ENCODE measurements around the gene XPNPEP3.

- no peak for TF ChIP-seq CTCF (IDR thresholded peaks at IDR 0.05; ENCODE audit: poor library complexity)
- TF ChIP-seq EZH2 (IDR thresholded peaks at IDR 0.05; ENCODE audit: borderline replicate concordance), result no peak
- no peak for TF ChIP-seq EZH2phosphoT487 (IDR thresholded peaks at IDR 0.05; ENCODE audit: low read depth, severe bottlenecking, unreplicated experiment)
These were observed 43.0 kb upstream of the XPNPEP3 start for GRCh38 chr22:40813912-40814315.

Measured in hepatocyte (in vitro differentiated cells).